Loucy (cell line): Measurements from ENCODE around the gene PFDN6.

ENCODE experiments used
- H2AFZ ChIP-seq: fragments of 200-600 bp; sonication (generic); 2 replicates; pipeline ENCODE4 v1.6.0; 2016; ENCODE audit warnings: antibody characterized with exemption, mild to moderate bottlenecking, low read length, moderate library complexity
- H3F3A ChIP-seq: fragments of 200-600 bp; 2 replicates; pipeline ENCODE4 v1.6.0; 2016; ENCODE audit warnings: antibody characterized with exemption, low read depth, mild to moderate bottlenecking
- H3K27me3 ChIP-seq: fragments of 200-600 bp; sonication (generic); 2 replicates; pipeline ENCODE4 v1.6.1; 2014; ENCODE audit warnings: low read length, mild to moderate bottlenecking; ENCODE audit not compliant: insufficient read depth, poor library complexity, severe bottlenecking
- H3K36me3 ChIP-seq: fragments of 200-600 bp; sonication (generic); 2 replicates; pipeline ENCODE4 v1.6.1; 2016; ENCODE audit warnings: low read length; ENCODE audit not compliant: insufficient read depth
- H3K4me1 ChIP-seq: fragments of 200-600 bp; sonication (generic); 2 replicates; pipeline ENCODE4 v1.5.1; 2014; ENCODE audit warnings: low read length, mild to moderate bottlenecking; ENCODE audit not compliant: insufficient read depth, poor library complexity, severe bottlenecking
- H3K4me2 ChIP-seq: fragments of 200-600 bp; sonication (generic); 2 replicates; pipeline ENCODE4 v1.6.0; 2014; ENCODE audit warnings: antibody characterized with exemption, low read length, low read depth, mild to moderate bottlenecking; ENCODE audit not compliant: poor library complexity, severe bottlenecking
- H3K4me3 ChIP-seq: fragments of 200-600 bp; sonication (generic); 2 replicates; pipeline ENCODE4 v1.5.1; 2014; ENCODE audit warnings: low read length, mild to moderate bottlenecking, mixed read lengths; ENCODE audit not compliant: poor library complexity, severe bottlenecking
- H3K79me2 ChIP-seq: fragments of 200-600 bp; sonication (generic); 2 replicates; pipeline ENCODE4 v1.6.1; 2014; ENCODE audit warnings: low read length; ENCODE audit not compliant: insufficient read depth
- H3K9ac ChIP-seq: fragments of 200-600 bp; sonication (generic); 2 replicates; pipeline ENCODE4 v1.6.0; 2014; ENCODE audit warnings: mild to moderate bottlenecking, low read depth, low read length, moderate library complexity; ENCODE audit not compliant: poor library complexity, severe bottlenecking
- H3K9me2 ChIP-seq: fragments of 200-600 bp; sonication (generic); replicated peaks from 2 replicates; pipeline ENCODE4 v1.6.1; 2016; ENCODE audit warnings: low read depth, low read length, mixed read lengths
- H3K9me3 ChIP-seq: fragments of 200-600 bp; sonication (generic); 2 replicates; pipeline ENCODE4 v1.6.1; 2014; ENCODE audit warnings: mild to moderate bottlenecking, antibody characterized with exemption, low read length, low read depth; ENCODE audit not compliant: insufficient read depth
- H4K20me1 ChIP-seq: fragments of 200-600 bp; sonication (generic); 2 replicates; pipeline ENCODE4 v1.6.0; 2014; ENCODE audit warnings: antibody characterized with exemption, low read length, mild to moderate bottlenecking; ENCODE audit not compliant: insufficient read depth, poor library complexity, severe bottlenecking
- EZH2phosphoT487 ChIP-seq: fragments of 200-600 bp; IDR thresholded peaks from 2 replicates; pipeline ENCODE4 v1.6.1; 2018; ENCODE audit warnings: antibody characterized with exemption, mild to moderate bottlenecking, moderate library complexity, borderline replicate concordance
- TF ChIP-seq, protein P1 (sequence below): fragments of 200-600 bp; sonication (generic); conservative IDR thresholded peaks from 2 replicates; pipeline ENCODE4 v1.5.1; 2014; ENCODE audit warnings: mild to moderate bottlenecking, antibody characterized with exemption, low read length

Gene PFDN6

DNA sequence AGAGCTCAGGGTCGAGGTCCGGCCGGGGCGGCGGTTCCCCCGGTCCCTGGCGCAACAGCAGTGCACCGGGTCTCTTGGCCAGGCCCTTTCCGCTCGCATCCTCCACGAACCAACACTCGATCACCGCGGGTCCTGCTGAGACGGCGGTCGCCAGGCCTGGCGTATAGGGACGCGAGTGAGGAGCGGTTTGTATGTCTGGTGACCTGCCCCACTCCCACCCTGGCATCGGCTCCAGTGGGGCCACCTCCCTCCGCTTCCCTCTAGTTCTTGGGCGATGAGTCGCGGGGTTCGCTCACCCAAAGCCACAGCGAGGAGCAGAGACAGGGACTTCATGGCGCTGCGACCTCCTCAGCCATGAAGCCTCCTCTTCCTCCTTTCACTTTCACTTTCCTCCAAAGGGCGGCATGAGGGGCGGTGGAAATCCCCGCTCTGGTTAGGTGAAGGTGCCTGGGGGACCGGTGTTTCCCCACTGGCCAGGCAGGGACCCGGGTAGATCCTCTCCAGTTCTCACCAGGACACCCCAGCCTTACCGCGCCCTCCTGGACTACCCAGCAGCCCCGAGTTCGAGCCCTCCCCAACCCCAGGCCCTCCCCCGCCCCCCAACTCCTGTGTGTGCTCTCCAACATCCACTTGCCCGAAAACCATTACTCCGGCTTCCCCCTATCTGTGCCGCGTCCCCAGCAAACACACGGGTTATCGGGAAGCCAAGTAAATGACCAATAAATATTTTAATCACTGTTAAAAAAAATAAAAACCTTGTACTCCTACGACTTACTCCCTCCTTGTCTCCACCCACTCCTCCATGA lies 24.5 kb downstream of the PFDN6 start, which contains the start of gene TAPBP:
Gene TAPBP, minus strand, starts transcription at position 370 of the 806 bp plus-strand sequence. Its CDS starts 37 bp downstream, at position 333.
- peak within 1 kb of the TSS; percentile 95 for H3K4me2 ChIP-seq
- H3F3A ChIP-seq, result peaks cover 6% of the 10 kb centered on the region; the same call in 1 of the 2 replicates
- peak within 1 kb of the TSS; percentile 79 for H2AFZ ChIP-seq
- H3K27me3 ChIP-seq, result no peaks in the 10 kb centered on the region
- H3K36me3 ChIP-seq, result peaks cover 4% of the 10 kb centered on the region; the same call in 1 of the 2 replicates
- H3K9me2 ChIP-seq, result no peaks in the 10 kb centered on the region
- peak within 1 kb of the TSS; percentile 93 for H3K9ac ChIP-seq
- TF ChIP-seq, protein P1, sequence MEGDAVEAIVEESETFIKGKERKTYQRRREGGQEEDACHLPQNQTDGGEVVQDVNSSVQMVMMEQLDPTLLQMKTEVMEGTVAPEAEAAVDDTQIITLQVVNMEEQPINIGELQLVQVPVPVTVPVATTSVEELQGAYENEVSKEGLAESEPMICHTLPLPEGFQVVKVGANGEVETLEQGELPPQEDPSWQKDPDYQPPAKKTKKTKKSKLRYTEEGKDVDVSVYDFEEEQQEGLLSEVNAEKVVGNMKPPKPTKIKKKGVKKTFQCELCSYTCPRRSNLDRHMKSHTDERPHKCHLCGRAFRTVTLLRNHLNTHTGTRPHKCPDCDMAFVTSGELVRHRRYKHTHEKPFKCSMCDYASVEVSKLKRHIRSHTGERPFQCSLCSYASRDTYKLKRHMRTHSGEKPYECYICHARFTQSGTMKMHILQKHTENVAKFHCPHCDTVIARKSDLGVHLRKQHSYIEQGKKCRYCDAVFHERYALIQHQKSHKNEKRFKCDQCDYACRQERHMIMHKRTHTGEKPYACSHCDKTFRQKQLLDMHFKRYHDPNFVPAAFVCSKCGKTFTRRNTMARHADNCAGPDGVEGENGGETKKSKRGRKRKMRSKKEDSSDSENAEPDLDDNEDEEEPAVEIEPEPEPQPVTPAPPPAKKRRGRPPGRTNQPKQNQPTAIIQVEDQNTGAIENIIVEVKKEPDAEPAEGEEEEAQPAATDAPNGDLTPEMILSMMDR, result no peak
- TF ChIP-seq EZH2phosphoT487, result no peak
- H4K20me1 ChIP-seq, result peaks cover 35% of the 10 kb centered on the region
- no peaks in the 10 kb centered on the region for H3K9me3 ChIP-seq
- H3K4me3 ChIP-seq, result peak within 1 kb of the TSS; percentile 94
- peaks cover 67% of the 10 kb centered on the region for H3K79me2 ChIP-seq
- peaks cover 33% of the 10 kb centered on the region for H3K4me1 ChIP-seq

DNA sequence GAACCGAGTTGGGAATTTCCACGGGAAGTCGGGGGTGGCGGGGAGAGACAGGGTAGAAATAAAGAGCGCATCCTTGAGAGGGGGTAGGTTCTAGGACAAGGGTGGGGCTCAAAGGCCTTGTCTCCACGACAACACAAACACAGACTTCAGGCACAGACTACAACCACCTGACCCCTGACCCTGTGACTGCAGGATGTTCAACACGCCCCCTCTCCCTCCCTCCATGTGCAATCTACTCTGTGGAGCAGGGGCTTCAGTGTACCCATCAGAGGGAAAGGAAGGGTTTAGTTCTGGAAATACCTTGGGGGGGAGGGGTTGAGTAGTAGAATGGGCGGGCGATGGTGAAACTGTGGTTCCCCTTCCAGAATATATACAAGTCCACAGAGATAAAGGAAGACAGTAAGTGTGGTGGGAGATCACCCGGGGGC lies 25.1 kb downstream of the PFDN6 start:
- no peaks in the 10 kb centered on the region for H3K9me3 ChIP-seq
- H4K20me1 ChIP-seq, result peaks cover 35% of the 10 kb centered on the region
- H3K9me2 ChIP-seq, result no peaks in the 10 kb centered on the region
- no peaks in the 10 kb centered on the region for H3K27me3 ChIP-seq
- peak overlapping the region; percentile 95 for H3K4me2 ChIP-seq
- TF ChIP-seq, protein P1, result no peak
- TF ChIP-seq EZH2phosphoT487, result no peak
- peaks cover 6% of the 10 kb centered on the region; the same call in 1 of the 2 replicates for H3F3A ChIP-seq
- H3K36me3 ChIP-seq, result peaks cover 10% of the 10 kb centered on the region; the same call in 1 of the 2 replicates
- peak overlapping the region; percentile 79 for H2AFZ ChIP-seq
- peak overlapping the region; percentile 93 for H3K9ac ChIP-seq
- H3K79me2 ChIP-seq, result peaks cover 70% of the 10 kb centered on the region
- peak overlapping the region; percentile 94 for H3K4me3 ChIP-seq
- peaks cover 39% of the 10 kb centered on the region for H3K4me1 ChIP-seq

DNA sequence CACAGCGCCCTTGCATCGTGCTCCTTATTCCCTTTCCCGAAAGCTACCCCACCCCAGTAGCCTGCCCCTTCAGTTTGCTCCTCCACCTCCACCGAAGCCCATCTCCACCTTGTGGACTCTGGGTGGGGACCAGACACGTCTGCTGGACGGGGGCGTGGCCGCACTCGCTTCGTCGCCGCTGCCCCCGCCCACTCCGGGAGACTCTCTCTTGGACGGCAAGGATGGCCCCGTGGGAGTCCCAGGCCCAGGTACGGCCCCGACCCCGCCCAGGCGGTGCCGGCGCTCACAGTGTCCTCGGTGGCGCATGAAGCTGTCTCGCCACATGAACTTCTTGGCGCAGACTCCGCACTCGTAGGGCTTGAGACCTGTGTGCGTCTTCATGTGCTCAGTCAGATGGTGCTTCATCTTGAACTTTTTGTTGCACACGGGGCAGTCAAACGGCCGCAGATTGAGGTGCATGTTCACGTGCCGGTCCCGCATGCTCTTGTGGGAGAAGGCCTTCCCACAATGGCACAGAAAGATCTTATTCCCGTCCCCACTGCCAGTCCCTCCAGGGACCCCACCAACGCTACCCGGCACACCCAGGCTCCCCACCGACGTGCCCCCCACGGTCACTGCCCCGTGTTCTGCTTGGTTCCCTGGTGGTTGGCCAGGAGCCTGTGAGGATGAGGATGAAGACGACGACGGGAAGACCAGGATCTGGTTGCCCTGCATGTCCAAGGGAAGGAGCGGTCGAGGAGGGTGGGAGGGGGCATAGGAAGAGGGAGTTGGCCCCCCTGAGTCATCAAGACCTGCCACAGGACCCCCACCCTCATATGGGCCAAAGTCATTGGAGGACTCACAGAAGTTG lies 25.8 kb downstream of the PFDN6 start:
- TF ChIP-seq, protein P1, result no peak
- no peak for TF ChIP-seq EZH2phosphoT487
- H3K9me3 ChIP-seq, result no peaks in the 10 kb centered on the region
- peak overlapping the region; percentile 95 for H3K4me2 ChIP-seq
- no peak overlapping the region for H3K9ac ChIP-seq
- peaks cover 44% of the 10 kb centered on the region for H3K4me1 ChIP-seq
- H3K27me3 ChIP-seq, result no peaks in the 10 kb centered on the region
- peaks cover 16% of the 10 kb centered on the region; the same call in 1 of the 2 replicates for H3K36me3 ChIP-seq
- peaks cover 72% of the 10 kb centered on the region for H3K79me2 ChIP-seq
- H4K20me1 ChIP-seq, result peaks cover 39% of the 10 kb centered on the region
- H3F3A ChIP-seq, result peaks cover 6% of the 10 kb centered on the region; the same call in 1 of the 2 replicates
- no peaks in the 10 kb centered on the region for H3K9me2 ChIP-seq
- no peak overlapping the region for H2AFZ ChIP-seq
- H3K4me3 ChIP-seq, result peak overlapping the region; percentile 94
